K562 (cell line): ENCODE data around the gene SLC9C2. TPM values are rescaled to one million over a fixed set of nuclear protein-coding genes. Genes with fewer than 3 reads are reported as not detected.
A peak's percentile ranks its signal among the peaks of the same experiment; 100 is the strongest.

Experiments used
- C11orf30 ChIP-seq: fragments of 450-650 bp; IDR thresholded peaks from 2 replicates; pipeline ENCODE4 v1.6.1; 2016; ENCODE audit warnings: low read depth, mild to moderate bottlenecking
- CEBPB ChIP-seq: fragments of 450-650 bp; IDR thresholded peaks from 2 replicates; pipeline ENCODE4 v1.6.1; 2016; ENCODE audit warnings: missing genetic modification characterization, missing compliant biosample characterization
- CREB1 ChIP-seq, 2 experiments: sonication (generic) in 1 of 2; formaldehyde crosslinking in 1 of 2; IDR thresholded peaks; 2 replicates each; pipeline versions ENCODE4 v1.6.1 to v1.8.0; 2012 to 2022; ENCODE audit warnings: inconsistent platforms in 1 of 2, mild to moderate bottlenecking in 1 of 2, missing genetic modification reagents in 1 of 2, moderate library complexity in 1 of 2
- KLF13 ChIP-seq: fragments of 450-650 bp; IDR thresholded peaks from 2 replicates; pipeline ENCODE4 v1.6.1; 2016; ENCODE audit warnings: missing genetic modification characterization, low read depth, mild to moderate bottlenecking, missing compliant biosample characterization, moderate library complexity, borderline replicate concordance
- L3MBTL2 ChIP-seq: fragments of 450-650 bp; IDR thresholded peaks from 2 replicates; pipeline ENCODE4 v1.6.1; 2016; ENCODE audit warnings: mild to moderate bottlenecking, moderate library complexity
- MAFF ChIP-seq: IDR thresholded peaks from 2 replicates; pipeline ENCODE4 v1.6.1; 2012; ENCODE audit warnings: low read length, improper control_type of control experiment
- MAFG ChIP-seq: fragments of 450-650 bp; conservative IDR thresholded peaks from 2 replicates; pipeline ENCODE4 v1.6.1; 2016; ENCODE audit warnings: missing genetic modification characterization, missing compliant biosample characterization
- TFAM ChIP-seq: fragments of 250-450 bp; sonication (Bioruptor Pico); conservative IDR thresholded peaks from 2 replicates; pipeline ENCODE4 v1.5.0; 2021; ENCODE audit warnings: mild to moderate bottlenecking, moderate library complexity
- ZNF184 ChIP-seq: sonication (generic); formaldehyde crosslinking; IDR thresholded peaks from 2 replicates; pipeline ENCODE4 v1.5.0; 2020; ENCODE audit warnings: missing genetic modification reagents
- ZNF57 ChIP-seq: fragments of 450-650 bp; formaldehyde crosslinking; IDR thresholded peaks from 2 replicates; pipeline ENCODE4 v1.4.0; 2020; ENCODE audit warnings: mild to moderate bottlenecking, moderate library complexity
- polyA plus RNA-seq, 8 experiments: library from polyadenylated mRNA; depleted of rRNA in 4 of 8; stranded (reverse) in 5 of 8; unstranded in 3 of 8; fragments of >200 nt; fragmentation: Nextera tagmentation in 2 of 8; fragmentation: Illumina TruSeq in 1 of 8; extraction: Ambion mirVana in 2 of 8; extraction: Trizol in 1 of 8; gene quantifications; 2 replicates each; pipeline versions ENCODE4 v1.2.1 to v1.2.3, GENCODE V29; 2011 to 2014; ENCODE audit warnings: inconsistent platforms in 1 of 8, missing spikeins in 1 of 8
- total RNA-seq, 7 experiments: library from RNA; depleted of rRNA in 6 of 7; stranded (reverse); fragments of >200 nt in 6 of 7; fragmentation: Illumina TruSeq in 2 of 7; extraction: Trizol in 2 of 7; gene quantifications; 2 replicates each; pipeline versions ENCODE4 v1.2.1 to v1.2.3, GENCODE V29; 2011 to 2021; ENCODE audit warnings: low replicate concordance in 1 of 7
- TF ChIP-seq, protein P1 (sequence below): fragments of 450-650 bp; IDR thresholded peaks from 2 replicates; pipeline ENCODE4 v1.6.1; 2016; ENCODE audit warnings: mild to moderate bottlenecking, moderate library complexity
- TF ChIP-seq, protein P2 (sequence below): IDR thresholded peaks from 2 replicates; pipeline ENCODE4 v1.6.1; 2016; ENCODE audit warnings: missing genetic modification characterization, missing compliant biosample characterization
- TF ChIP-seq, protein P3 (sequence below): sonication (generic); formaldehyde crosslinking; IDR thresholded peaks from 2 replicates; pipeline ENCODE4 v1.9.0; 2022; ENCODE audit warnings: mild to moderate bottlenecking, missing genetic modification reagents

Gene SLC9C2
- total and polyA plus RNA-seq, 9 of the 15 experiments (the other 6 are each of a cell fraction or from before 2014, with no cell fraction given): 0.11 to 0.22 (median 0.15) TPM; not detected in 5

DNA sequence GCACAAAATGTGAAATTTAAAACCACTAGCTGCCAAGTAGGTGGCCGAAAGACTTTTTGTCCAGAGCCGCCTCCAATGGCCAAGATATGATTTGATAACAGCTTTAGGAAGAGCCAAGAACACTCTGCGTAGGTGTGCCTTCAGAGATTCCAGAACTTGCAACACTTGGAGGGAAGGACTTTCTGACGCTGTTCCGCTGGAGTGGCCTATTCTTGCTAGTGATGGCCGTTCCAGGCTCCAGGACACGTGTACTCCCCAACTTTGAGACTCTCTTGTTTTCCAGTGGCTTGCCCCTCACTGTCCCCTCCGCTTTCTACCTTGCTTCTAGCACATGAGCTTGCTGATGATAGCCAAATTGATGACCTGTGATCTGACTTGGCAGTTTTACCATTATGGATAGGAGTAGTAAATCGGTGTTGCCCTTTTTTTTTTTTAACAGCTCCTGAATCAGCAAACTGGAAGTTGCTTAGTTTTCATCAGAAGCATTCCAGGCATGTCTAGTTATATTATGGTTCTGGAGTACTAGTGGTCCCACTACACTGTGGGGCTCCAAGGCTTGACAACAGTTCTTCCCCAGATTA, 124.7 kb downstream of the SLC9C2 start (continued):
- TF ChIP-seq, protein P1, sequence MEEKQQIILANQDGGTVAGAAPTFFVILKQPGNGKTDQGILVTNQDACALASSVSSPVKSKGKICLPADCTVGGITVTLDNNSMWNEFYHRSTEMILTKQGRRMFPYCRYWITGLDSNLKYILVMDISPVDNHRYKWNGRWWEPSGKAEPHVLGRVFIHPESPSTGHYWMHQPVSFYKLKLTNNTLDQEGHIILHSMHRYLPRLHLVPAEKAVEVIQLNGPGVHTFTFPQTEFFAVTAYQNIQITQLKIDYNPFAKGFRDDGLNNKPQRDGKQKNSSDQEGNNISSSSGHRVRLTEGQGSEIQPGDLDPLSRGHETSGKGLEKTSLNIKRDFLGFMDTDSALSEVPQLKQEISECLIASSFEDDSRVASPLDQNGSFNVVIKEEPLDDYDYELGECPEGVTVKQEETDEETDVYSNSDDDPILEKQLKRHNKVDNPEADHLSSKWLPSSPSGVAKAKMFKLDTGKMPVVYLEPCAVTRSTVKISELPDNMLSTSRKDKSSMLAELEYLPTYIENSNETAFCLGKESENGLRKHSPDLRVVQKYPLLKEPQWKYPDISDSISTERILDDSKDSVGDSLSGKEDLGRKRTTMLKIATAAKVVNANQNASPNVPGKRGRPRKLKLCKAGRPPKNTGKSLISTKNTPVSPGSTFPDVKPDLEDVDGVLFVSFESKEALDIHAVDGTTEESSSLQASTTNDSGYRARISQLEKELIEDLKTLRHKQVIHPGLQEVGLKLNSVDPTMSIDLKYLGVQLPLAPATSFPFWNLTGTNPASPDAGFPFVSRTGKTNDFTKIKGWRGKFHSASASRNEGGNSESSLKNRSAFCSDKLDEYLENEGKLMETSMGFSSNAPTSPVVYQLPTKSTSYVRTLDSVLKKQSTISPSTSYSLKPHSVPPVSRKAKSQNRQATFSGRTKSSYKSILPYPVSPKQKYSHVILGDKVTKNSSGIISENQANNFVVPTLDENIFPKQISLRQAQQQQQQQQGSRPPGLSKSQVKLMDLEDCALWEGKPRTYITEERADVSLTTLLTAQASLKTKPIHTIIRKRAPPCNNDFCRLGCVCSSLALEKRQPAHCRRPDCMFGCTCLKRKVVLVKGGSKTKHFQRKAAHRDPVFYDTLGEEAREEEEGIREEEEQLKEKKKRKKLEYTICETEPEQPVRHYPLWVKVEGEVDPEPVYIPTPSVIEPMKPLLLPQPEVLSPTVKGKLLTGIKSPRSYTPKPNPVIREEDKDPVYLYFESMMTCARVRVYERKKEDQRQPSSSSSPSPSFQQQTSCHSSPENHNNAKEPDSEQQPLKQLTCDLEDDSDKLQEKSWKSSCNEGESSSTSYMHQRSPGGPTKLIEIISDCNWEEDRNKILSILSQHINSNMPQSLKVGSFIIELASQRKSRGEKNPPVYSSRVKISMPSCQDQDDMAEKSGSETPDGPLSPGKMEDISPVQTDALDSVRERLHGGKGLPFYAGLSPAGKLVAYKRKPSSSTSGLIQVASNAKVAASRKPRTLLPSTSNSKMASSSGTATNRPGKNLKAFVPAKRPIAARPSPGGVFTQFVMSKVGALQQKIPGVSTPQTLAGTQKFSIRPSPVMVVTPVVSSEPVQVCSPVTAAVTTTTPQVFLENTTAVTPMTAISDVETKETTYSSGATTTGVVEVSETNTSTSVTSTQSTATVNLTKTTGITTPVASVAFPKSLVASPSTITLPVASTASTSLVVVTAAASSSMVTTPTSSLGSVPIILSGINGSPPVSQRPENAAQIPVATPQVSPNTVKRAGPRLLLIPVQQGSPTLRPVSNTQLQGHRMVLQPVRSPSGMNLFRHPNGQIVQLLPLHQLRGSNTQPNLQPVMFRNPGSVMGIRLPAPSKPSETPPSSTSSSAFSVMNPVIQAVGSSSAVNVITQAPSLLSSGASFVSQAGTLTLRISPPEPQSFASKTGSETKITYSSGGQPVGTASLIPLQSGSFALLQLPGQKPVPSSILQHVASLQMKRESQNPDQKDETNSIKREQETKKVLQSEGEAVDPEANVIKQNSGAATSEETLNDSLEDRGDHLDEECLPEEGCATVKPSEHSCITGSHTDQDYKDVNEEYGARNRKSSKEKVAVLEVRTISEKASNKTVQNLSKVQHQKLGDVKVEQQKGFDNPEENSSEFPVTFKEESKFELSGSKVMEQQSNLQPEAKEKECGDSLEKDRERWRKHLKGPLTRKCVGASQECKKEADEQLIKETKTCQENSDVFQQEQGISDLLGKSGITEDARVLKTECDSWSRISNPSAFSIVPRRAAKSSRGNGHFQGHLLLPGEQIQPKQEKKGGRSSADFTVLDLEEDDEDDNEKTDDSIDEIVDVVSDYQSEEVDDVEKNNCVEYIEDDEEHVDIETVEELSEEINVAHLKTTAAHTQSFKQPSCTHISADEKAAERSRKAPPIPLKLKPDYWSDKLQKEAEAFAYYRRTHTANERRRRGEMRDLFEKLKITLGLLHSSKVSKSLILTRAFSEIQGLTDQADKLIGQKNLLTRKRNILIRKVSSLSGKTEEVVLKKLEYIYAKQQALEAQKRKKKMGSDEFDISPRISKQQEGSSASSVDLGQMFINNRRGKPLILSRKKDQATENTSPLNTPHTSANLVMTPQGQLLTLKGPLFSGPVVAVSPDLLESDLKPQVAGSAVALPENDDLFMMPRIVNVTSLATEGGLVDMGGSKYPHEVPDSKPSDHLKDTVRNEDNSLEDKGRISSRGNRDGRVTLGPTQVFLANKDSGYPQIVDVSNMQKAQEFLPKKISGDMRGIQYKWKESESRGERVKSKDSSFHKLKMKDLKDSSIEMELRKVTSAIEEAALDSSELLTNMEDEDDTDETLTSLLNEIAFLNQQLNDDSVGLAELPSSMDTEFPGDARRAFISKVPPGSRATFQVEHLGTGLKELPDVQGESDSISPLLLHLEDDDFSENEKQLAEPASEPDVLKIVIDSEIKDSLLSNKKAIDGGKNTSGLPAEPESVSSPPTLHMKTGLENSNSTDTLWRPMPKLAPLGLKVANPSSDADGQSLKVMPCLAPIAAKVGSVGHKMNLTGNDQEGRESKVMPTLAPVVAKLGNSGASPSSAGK: peak; percentile 58
- TF ChIP-seq CEBPB (tag) (peak; percentile 70), C11orf30 (peak; percentile 82), TFAM (CRISPR knock-in tag) (no peak), L3MBTL2 (peak; percentile 75), ZNF57 (CRISPR knock-in tag) (no peak), MAFF (peak; percentile 37; the same call in 1 of the 2 replicates), ZNF184 (CRISPR knock-in tag) (no peak), MAFG (tag) (peak; percentile 85), CREB1 (IDR thresholded peaks at IDR 0.05) (peak; percentile 33; the same call in 1 of the 2 replicates), CREB1 (CRISPR knock-in tag; IDR thresholded peaks at IDR 0.05) (no peak), KLF13 (tag) (no peak)
- TF ChIP-seq, protein P2, sequence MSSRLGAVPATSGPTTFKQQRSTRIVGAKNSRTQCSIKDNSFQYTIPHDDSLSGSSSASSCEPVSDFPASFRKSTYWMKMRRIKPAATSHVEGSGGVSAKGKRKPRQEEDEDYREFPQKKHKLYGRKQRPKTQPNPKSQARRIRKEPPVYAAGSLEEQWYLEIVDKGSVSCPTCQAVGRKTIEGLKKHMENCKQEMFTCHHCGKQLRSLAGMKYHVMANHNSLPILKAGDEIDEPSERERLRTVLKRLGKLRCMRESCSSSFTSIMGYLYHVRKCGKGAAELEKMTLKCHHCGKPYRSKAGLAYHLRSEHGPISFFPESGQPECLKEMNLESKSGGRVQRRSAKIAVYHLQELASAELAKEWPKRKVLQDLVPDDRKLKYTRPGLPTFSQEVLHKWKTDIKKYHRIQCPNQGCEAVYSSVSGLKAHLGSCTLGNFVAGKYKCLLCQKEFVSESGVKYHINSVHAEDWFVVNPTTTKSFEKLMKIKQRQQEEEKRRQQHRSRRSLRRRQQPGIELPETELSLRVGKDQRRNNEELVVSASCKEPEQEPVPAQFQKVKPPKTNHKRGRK (tag): no peak
- TF ChIP-seq, protein P3, sequence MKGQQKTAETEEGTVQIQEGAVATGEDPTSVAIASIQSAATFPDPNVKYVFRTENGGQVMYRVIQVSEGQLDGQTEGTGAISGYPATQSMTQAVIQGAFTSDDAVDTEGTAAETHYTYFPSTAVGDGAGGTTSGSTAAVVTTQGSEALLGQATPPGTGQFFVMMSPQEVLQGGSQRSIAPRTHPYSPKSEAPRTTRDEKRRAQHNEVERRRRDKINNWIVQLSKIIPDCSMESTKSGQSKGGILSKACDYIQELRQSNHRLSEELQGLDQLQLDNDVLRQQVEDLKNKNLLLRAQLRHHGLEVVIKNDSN (CRISPR knock-in tag): 0 out of 2 replicates have a peak, but pooled peaks have one; percentile 17
